Measurements from ENCODE around the gene C15orf61. TPM values are rescaled to one million over a fixed set of nuclear protein-coding genes. Genes with fewer than 3 reads are reported as not detected.

The C15orf61 gene
- total RNA-seq, 1 donor from 2014 or later = 2.3 TPM

- DNase-seq (ENCODE audit: low spot score) (no peak), ATAC-seq (no peak)
Observed at GRCh38 chr15:67548862-67549651, 28.1 kb downstream of the C15orf61 start.

GRCh38 chr15:67549736-67550135 lies 28.8 kb downstream of the C15orf61 start:
- ATAC-seq = no peak

GRCh38 chr15:67550522-67550921 lies 29.6 kb downstream of the C15orf61 start:
- DNase-seq (ENCODE audit: low spot score) = no peak
- no peak for ATAC-seq

More at GRCh38 chr15:67549736-67550135, 28.8 kb downstream of the C15orf61 start:
- DNase-seq (ENCODE audit: low spot score) = no peak

- ATAC-seq = no peak
- DNase-seq (ENCODE audit: low spot score) = no peak
Observed at GRCh38 chr15:67551207-67551743, 30.3 kb downstream of the C15orf61 start.

- ATAC-seq = no peak
- DNase-seq (ENCODE audit: low spot score) = no peak
Observed at GRCh38 chr15:67554580-67554979, 33.6 kb downstream of the C15orf61 start.

- ATAC-seq (no peak), DNase-seq (ENCODE audit: low spot score) (no peak)
Observed at GRCh38 chr15:67556976-67557570, 36.1 kb downstream of the C15orf61 start.

- DNase-seq (ENCODE audit: low spot score) = no peak
- ATAC-seq = no peak
Observed at GRCh38 chr15:67558502-67558901, 37.6 kb downstream of the C15orf61 start.

GRCh38 chr15:67559158-67559557 lies 38.2 kb downstream of the C15orf61 start:
- ATAC-seq (no peak), DNase-seq (ENCODE audit: low spot score) (no peak)

- no peak for DNase-seq (ENCODE audit: low spot score)
- ATAC-seq = no peak
Observed at GRCh38 chr15:67559576-67559975, 38.6 kb downstream of the C15orf61 start.

GRCh38 chr15:67560320-67560719 lies 39.4 kb downstream of the C15orf61 start:
- ATAC-seq = no peak
- no peak for DNase-seq (ENCODE audit: low spot score)

GRCh38 chr15:67563092-67563491 lies 42.2 kb downstream of the C15orf61 start:
- DNase-seq (ENCODE audit: low spot score) (no peak), ATAC-seq (no peak)

- DNase-seq (ENCODE audit: low spot score) = no peak
- no peak for ATAC-seq
Observed at GRCh38 chr15:67564021-67564967, 43.4 kb downstream of the C15orf61 start.

GRCh38 chr15:67564968-67565345 lies 44.0 kb downstream of the C15orf61 start:
- no peak for ATAC-seq
- DNase-seq (ENCODE audit: low spot score) = no peak

- DNase-seq (ENCODE audit: low spot score) (no peak), ATAC-seq (no peak)
Observed at GRCh38 chr15:67569668-67570067, 48.7 kb downstream of the C15orf61 start.

GRCh38 chr15:67570875-67571647 lies 50.1 kb downstream of the C15orf61 start:
- no peak for ATAC-seq
- DNase-seq (ENCODE audit: low spot score) = no peak

GRCh38 chr15:67571648-67572415 lies 50.9 kb downstream of the C15orf61 start:
- DNase-seq (ENCODE audit: low spot score) = no peak
- no peak for ATAC-seq

- DNase-seq (ENCODE audit: low spot score) (no peak), ATAC-seq (no peak)
Observed at GRCh38 chr15:67573194-67573593, 52.3 kb downstream of the C15orf61 start.

GRCh38 chr15:67575039-67575502 lies 54.1 kb downstream of the C15orf61 start:
- DNase-seq (ENCODE audit: low spot score) (no peak), ATAC-seq (peak; percentile 30)

- no peak for DNase-seq (ENCODE audit: low spot score)
- no peak for ATAC-seq
Observed at GRCh38 chr15:67578020-67578600, 57.2 kb downstream of the C15orf61 start.
